Lung microvascular endothelial cell (primary cell): ENCODE data around the gene SDC3. TPM values are rescaled to one million over a fixed set of nuclear protein-coding genes. Genes with fewer than 3 reads are reported as not detected.
"Not testable (repeated sequence)": the region's sequence is repeated elsewhere in the genome, so short reads cannot be mapped to it uniquely, and the experiment has no call there.

Source experiments
- DNase-seq, 2 donors: peaks; one replicate each; pipeline versions ENCODE4 v3.0.0 to v3.0.0-alpha.2; 2010; ENCODE audit warnings: low read depth in 2 of 2
- total RNA-seq: library from RNA; depleted of rRNA; stranded (reverse); fragments of >200 nt; gene quantifications from 2 replicates; pipeline ENCODE4 v1.2.1, GENCODE V29; 2014

SDC3 gene, protein sequence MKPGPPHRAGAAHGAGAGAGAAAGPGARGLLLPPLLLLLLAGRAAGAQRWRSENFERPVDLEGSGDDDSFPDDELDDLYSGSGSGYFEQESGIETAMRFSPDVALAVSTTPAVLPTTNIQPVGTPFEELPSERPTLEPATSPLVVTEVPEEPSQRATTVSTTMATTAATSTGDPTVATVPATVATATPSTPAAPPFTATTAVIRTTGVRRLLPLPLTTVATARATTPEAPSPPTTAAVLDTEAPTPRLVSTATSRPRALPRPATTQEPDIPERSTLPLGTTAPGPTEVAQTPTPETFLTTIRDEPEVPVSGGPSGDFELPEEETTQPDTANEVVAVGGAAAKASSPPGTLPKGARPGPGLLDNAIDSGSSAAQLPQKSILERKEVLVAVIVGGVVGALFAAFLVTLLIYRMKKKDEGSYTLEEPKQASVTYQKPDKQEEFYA
- total RNA-seq: 20.9 and 42.9 TPM in 2 replicates

DNA sequence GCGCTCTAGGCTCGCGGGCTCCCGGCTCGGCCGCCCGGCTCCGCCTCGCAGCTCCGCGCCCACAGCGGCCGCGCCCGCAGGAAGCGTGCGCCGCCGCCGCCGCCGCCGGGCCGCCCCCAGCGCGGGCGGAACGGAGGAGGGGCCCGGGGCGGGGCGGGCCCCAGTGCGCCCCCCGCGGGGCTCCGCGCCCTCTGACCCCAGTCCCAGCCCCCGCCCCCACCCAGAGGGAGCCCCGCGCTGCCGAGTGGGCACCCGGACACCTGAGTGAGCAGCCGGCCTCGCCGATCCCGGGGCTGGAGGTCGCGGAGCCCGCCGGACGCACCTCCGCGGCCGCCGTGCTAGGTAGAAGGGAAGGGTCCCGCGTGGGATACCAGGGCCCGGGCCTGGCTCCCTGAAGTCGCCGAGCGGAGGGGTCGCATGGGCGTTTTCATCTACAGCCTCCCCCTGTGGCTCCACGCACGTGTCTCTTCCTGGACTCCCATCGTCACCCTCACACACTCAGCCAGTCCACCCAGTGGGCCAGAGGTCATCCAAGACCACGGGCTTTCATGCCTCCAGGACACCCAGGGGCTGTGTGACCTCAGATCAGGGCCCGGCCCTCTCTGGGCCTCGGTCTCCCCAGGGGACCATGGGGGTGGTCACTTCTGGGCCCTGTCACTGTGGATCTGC lies at the start of gene SDC3:
SDC3 (minus strand) TSS at position 63 of the 669 bp plus-strand sequence. CDS start 172 bp downstream, outside the sequence.
- DNase-seq: peak; percentile 41 to 62

DNA sequence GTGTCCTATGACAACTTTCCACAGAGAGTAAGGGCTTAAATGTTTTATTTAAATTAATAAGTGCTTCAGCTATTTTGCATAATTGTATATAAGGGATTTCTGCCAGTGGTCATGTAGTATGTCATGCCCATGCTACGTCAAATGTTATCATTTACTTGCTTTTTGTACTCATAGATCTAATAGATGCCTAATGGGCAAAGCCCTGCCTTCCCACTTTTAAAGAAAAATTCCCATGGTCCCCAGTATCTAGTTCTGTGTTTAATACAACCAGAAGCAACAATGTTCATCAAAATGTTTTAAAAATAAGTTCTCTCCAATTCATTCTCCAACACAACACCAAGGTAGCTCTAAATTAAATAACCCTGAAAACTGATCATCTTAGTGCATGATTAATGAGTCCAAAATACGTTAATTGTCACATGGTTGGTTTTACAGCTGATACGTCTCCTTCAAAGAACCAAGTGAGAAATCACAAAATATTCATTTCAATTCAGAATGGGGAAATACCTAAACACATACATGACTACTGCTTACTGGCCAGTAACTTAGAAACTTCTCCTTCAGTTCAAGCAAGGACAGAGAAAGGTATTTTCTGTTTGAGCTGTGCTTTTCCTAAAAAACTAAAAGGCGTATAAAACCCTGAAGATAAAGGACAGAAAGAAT lies 49.1 kb upstream of the SDC3 start:
- DNase-seq: no peak

DNA sequence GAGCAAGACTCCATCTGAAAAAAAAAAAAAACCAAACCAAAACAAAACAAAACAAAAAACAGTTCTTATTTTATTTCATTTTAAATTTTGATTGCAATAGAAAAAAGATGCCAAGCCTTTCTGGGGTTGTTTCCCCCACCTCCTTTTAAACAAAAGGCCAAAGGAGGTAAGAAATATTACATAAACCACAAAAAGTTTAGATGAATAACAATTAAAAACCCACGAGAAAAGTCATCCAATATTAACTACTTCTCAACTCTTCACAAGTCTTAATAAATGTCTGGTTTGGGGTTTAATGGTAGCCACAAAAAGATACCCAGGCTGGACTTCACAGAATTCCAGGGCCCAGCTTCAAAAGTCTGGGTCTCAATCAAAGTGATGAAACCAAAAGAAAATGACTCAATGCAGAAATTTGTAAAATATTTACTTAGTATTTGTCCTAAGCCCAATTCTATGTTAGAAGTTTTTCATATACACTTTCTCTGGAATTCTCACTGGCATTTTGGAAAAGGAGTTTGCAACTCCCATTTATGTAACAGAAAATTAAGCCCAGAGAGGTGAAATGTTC lies 47.0 kb upstream of the SDC3 start:
- no peak for DNase-seq

DNA sequence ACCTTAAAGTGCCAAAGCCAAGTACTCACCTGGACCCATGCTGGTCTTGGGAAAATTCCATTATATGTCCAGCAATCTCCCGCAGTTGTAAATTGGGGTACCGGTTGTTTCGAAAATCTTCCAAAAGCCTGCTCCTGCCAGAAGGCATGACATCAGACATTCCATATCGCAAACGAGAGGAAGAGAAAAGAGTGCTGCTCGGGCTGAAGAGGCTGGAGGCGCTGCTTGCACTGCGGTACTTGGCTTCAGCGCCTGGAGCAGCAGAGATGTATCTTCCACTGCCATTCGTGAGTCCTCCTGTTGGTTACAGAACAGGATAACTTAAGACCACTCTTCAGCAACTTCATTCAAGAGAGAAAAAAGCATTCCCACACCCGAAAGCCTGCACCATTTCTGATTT lies 45.1 kb upstream of the SDC3 start:
- no peak for DNase-seq

DNA sequence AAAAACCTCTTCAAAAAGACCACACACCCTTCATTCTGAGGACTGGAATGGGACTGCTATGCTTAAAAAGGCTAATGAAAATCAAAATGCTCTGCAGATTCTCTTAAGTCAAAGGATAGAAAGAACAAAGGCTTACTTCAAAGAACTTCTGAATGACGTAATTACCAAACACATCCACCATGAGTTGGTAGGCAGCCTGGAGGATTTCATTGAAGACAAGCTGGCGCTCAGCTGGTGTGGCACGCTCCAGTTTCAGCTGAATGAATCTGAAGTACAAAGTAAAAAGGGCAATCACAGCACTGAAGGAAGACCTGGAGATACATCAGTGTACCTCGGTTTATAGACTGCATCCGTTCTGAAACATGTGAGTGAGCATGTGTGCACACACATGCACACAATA lies 43.5 kb upstream of the SDC3 start:
- no peak for DNase-seq

DNA sequence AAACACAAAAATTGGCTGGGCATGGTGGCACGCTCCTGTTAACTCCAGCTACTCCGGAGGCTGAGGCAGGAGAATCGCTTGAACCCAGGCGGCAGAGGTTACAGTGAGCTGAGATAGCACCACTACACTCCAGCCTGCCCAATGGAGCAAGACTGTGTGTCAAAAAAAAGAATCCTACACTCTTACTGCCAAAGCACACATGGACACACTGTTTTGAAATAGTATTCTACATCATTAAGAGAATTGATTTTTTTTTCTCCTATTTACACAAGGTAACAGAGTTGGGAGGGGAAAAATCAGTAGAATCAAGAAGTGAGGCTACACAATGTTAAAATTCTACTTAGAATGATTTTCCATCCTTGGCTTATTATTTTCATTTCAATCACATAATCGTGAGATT lies 42.1 kb upstream of the SDC3 start:
- DNase-seq: no peak

DNA sequence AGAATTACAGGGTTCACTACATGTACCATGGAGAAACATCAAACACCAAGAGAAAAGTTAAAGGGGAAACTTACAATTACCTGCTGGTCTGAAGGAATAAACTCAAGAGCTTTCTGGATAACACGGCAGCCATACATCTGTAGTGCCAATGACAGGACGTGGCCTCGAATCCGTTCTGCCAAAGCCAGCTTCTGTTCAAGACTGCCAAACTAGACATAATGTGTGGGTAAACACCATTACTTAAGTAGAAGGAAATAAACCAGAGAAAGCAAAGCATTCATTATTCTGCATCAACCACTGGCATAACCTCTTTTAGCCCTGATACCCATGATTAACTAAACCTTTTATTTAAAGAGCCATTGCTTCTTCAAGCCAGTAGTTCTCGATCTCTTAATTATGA lies 41.5 kb upstream of the SDC3 start:
- DNase-seq: no peak

DNA sequence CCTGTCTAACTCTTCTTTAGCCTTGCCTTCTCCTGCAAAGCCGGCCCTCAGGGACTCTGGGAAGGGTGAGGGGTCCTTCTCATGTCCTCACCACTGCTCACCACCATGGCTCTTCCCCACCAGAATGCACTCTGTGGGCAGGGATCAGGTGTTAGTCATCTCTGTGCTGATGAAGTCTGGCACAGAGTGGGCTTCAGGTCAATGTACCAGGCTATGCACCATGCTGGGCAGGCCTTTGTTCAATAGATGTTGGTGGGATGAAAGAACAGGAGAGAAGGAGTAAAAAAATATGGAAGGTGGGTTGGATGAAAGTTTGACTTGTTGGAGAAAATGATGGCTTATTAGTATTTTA lies 40.9 kb upstream of the SDC3 start:
- not testable (repeated sequence) for DNase-seq

DNA sequence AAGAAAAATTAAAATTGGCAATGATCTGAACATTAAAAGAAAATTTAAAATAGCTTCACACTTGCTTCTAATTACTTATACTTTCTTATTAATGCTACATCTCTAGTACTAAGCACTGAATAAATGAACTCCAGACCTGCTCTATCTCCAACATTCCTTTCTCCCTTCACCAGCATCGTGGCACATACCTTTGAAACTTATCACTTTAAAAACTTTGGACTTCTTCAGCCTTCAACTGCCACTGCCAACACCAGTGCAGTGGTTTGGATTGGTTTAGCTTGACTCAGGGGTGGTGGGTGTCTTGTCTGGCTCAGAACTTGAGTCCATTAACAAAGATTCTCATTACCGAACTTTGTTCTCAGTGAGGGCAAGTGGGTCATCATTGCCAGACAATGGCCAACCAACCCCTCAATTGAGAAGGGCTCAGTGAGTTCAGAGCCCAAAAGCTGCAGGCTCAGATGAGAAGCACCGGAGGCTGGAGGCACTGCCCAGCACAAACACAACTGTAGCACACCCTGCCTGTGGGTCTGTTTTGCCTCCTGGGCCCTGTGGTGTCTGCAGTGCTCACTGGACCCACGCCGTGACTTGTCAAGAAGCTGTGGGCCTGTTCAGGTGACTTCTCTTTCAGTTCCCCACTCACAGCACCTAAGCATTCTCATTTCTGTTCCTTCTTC lies 40.4 kb upstream of the SDC3 start:
- DNase-seq: not testable (repeated sequence)

DNA sequence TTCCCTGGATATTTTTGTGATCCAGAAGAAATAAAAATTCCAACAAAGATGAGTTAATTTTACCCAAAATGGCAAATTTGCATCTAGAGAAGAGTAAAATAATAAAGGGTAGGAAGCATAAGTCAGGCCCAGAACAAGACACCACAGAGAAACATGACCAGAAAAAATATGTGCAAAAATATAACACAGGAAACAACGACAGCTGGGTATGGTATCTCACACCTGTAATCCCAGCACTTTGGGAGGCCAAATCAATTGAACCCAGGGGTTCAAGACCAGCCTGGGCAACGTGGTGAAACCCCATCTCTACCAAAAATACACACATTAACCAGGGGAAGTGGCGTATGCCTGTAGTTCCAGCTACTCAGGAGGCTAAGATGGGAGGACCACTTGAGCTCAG lies 39.7 kb upstream of the SDC3 start:
- no peak for DNase-seq

DNA sequence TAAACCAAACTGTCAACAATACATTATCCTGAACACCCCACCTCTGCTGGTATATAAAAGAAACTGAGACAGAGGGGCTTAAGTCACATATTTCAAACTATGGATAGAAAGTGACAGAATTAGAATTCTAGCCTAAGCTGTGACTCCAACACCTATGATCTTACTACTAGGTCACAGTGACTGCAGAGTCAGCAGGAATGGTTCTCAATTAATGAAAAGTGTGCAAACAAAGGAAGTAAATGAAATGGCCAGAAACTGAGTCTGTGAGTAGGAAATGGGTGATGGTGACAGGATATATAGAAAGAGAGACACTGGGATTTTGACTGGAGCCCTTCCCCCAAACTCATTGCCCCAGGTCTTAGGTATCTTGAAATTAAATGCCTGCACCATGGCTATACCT lies 38.7 kb upstream of the SDC3 start:
- no peak for DNase-seq

DNA sequence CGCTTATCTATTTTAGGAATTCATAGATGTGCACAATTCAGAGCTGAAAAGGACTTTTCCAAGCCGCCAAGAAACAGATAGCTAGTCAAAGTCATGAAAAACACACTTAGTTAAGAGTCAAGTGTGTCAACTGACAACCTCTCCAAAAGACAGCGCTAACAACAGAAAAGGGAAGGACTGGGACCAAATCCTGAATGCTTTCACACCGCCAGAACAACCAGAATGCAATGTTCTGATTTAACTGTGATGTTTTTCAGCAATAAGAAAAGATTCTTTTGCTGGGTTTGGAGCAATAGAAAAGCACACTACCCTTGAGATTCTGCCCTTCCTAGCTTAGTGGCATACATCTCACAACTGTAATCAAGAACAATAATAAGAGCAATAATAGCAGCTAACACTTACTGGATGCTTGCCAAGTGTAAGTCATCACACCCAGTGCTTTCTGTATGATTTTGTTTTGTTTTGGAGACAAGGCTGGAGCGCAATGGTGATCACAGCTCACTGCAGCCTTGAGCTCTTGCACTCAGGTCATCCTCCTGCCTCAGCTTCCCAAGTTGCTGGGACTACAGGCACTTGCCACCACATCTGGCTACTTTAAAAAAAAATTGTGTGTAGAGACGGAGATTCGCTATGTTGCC lies 33.9 kb upstream of the SDC3 start:
- DNase-seq: peak; percentile 16 to 75

DNA sequence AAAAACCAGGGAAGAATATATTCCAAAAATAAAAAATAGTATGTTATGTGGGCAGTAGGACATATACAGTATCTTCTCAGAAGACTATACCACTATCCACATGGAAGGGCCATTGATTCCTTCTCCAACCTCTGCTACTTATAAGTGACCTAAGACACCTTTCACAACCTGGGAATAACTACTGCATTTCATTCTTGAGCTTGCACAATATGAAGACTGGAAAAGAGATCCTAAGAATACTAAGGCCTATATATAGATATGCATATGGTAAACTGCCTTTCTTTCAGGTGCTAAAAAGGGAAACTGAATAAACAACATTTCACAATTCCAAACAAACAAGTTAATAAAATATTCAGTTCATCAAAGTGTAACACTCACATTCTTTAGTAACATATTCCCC lies 32.0 kb upstream of the SDC3 start:
- DNase-seq: no peak

DNA sequence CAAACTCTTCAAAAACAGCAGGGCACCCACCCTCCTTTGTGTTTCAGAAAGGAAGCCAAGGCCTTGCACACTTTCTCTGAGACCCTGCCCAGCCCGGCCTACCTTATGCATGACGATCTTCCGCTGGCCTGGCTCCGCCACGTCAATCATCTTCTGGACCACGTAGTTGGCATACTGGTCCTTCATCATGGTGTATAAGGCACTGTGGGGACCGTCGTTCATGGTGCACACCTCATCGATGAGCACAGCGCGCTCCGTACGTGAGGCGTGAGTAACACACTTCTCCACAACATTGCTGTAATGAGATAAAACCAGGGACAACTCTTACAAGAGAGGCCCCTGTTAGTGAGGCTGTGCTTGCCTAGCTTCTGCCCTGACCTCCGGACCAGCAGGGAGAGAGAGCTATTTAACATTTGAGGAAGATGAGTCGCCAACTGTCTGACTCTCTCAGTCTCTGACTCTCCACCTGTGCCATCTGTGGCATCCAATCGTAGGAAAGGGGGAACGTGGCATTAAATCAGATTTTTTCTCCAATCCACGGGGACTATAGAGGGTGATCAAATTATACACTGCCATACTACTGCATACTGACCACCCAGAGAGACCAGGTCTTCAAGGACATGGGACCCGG lies 28.1 kb upstream of the SDC3 start:
- no peak for DNase-seq

DNA sequence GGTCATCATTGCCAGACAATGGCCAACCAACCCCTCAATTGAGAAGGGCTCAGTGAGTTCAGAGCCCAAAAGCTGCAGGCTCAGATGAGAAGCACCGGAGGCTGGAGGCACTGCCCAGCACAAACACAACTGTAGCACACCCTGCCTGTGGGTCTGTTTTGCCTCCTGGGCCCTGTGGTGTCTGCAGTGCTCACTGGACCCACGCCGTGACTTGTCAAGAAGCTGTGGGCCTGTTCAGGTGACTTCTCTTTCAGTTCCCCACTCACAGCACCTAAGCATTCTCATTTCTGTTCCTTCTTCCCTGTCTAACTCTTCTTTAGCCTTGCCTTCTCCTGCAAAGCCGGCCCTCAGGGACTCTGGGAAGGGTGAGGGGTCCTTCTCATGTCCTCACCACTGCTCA lies 27.2 kb upstream of the SDC3 start:
- DNase-seq: not testable (repeated sequence)

DNA sequence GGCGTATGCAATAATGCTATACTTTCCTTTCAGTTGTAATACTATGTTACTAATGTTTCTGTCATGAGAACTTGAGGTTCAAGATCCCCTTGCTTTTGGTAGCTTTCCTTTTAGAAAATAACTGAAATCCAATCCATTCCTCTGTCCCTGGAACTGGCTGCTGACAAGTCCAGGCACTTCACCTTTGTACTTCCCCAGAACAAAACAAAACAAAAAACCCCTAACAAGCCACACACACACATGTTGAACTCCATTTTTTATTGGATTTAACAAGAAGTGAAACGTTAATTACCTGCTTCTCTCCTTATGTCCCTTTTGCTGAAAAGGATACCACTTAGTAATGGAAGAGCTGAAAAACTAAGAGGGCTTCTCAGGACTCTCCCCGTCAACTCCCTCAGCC lies 26.1 kb upstream of the SDC3 start:
- no peak for DNase-seq

DNA sequence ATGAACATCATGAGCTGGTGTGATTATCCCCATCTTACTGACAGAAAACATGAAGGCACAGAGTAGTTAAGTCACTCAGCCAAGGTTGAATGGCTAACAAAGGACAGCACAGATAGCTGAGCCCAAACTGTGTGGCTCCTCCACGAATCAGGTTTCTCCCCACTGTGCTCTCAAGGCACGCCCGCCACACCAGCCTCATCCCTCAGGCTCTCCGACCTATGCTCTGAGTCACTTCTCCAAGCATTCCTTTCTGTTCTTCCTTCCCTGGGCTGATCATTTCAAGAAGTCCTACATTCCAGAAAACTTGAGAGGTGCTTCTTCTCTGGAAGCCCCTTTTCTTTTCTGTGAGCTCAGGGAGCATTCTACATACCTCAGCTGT lies 25.3 kb upstream of the SDC3 start:
- DNase-seq: no peak

DNA sequence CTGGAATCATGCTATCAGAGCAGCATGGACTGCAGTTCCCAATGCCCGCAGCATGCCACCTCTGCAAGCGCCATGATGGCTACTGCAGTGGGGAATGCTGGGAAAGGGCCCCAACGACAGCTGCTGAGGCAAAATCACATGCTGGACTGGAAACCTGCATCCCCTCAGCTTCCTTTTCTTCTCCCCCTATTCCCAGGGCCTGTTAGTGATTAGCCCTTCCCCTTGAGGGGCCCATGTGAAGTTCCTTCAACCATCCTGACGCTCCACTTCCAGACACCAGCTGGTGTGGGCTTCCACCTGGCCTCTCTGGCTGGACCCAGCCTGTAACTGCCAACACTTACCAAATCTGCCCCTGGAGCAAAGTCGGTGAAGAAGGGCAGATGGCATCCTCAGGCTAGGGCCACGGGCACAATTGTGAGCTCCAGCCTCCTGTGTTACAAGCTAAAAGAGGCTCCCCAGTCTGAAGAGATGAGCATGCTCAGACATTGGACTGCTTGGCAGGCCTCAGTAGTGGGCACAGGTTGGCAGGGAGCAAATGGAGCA lies 22.1 kb upstream of the SDC3 start:
- DNase-seq: no peak

DNA sequence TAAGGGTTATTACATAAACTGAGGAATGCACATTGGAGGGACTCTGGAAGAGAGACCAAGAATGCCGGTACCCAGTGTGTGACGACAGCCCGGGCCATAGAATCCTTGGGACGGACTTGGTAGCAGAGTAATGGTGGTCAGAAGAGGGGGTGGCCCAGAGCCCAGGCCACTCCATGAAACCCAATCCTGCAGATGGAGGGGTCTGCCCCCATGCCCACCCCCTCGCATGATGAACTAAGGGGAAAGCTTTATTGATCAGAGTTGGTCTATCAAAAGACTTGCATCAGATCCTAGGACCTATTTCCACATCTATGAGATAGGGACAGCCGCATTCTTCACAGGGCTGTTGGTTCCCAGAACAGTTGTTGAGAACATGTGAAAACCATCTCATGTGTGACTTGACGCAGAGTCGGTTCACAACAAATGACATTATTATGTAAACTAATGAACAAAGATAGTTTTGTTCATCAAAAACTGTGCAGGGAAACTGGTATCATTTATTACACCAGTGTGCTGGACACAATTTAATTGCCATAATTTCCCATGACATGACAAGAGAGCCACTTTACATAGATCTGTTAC lies 21.5 kb upstream of the SDC3 start:
- no peak for DNase-seq
